CD8-positive, alpha-beta memory T cell (primary cell): Measurements from ENCODE around the gene ADPRM. TPM values are rescaled to one million over a fixed set of nuclear protein-coding genes. Genes with fewer than 3 reads are reported as not detected.
A peak's percentile ranks its signal among the peaks of the same experiment; 100 is the strongest.

ENCODE experiments used
- CTCF ChIA-PET: fragments of 350-600 bp; sonication (Branson Sonifier 250); formaldehyde crosslinking; loops from one replicate; lab custom pipeline; 2021; ENCODE audit warnings: antibody characterized with exemption; lab: Charles Lee
- POLR2A ChIA-PET: fragments of 350-600 bp; sonication (Branson Sonifier 250); formaldehyde crosslinking; loops from one replicate; lab custom pipeline; 2021; ENCODE audit warnings: antibody characterized with exemption; lab: Charles Lee
- DNase-seq, 5 donors: peaks; one replicate each; pipeline versions ENCODE4 v3.0.0 to v3.0.0-alpha.2; 2020 to 2022; ENCODE audit warnings: mixed read lengths in 1 of 5
- H3K27ac ChIP-seq: one replicate; pipeline ENCODE4 v1.7.0; 2013; ENCODE audit warnings: low read depth, mild to moderate bottlenecking, low read length, moderate library complexity
- H3K27me3 ChIP-seq: 2 replicates; pipeline ENCODE4 v1.7.0; 2013; ENCODE audit warnings: low read length, mild to moderate bottlenecking; ENCODE audit not compliant: insufficient read depth, poor library complexity, severe bottlenecking
- H3K36me3 ChIP-seq: 2 replicates; pipeline ENCODE4 v1.7.0; 2013; ENCODE audit warnings: mild to moderate bottlenecking, low read length, moderate library complexity; ENCODE audit not compliant: insufficient read depth
- H3K4me1 ChIP-seq: 2 replicates; pipeline ENCODE4 v1.7.0; 2013; ENCODE audit warnings: mild to moderate bottlenecking, low read length, moderate library complexity; ENCODE audit not compliant: insufficient read depth
- H3K4me3 ChIP-seq: 2 replicates; pipeline ENCODE4 v1.7.0; 2013; ENCODE audit warnings: mild to moderate bottlenecking, low read length
- H3K9me3 ChIP-seq: 2 replicates; pipeline ENCODE4 v1.7.0; 2013; ENCODE audit warnings: mild to moderate bottlenecking, low read length
- H3K27ac Mint-ChIP-seq, 8 donors: one replicate each; pipeline ENCODE4 v1.8.0; 2020 to 2021; ENCODE audit warnings: mixed read lengths in 8 of 8, mild to moderate bottlenecking in 6 of 8, inconsistent platforms in 3 of 8, moderate library complexity in 3 of 8
- H3K27me3 Mint-ChIP-seq, 2 donors: one replicate each; pipeline ENCODE4 v1.8.0; 2020 to 2021; ENCODE audit warnings: mixed read lengths in 2 of 2, mild to moderate bottlenecking in 1 of 2, moderate library complexity in 1 of 2
- H3K36me3 Mint-ChIP-seq, 3 donors: one replicate each; pipeline ENCODE4 v1.8.0; 2020 to 2021; ENCODE audit warnings: mixed read lengths in 3 of 3, inconsistent platforms in 1 of 3, mild to moderate bottlenecking in 1 of 3
- H3K4me1 Mint-ChIP-seq, 3 donors: one replicate each; pipeline ENCODE4 v1.8.0; 2020 to 2021; ENCODE audit warnings: mixed read lengths in 3 of 3, inconsistent platforms in 1 of 3, mild to moderate bottlenecking in 1 of 3
- H3K4me3 Mint-ChIP-seq, 7 donors: one replicate each; pipeline ENCODE4 v1.8.0; 2020 to 2021; ENCODE audit warnings: mixed read lengths in 7 of 7, mild to moderate bottlenecking in 6 of 7, moderate library complexity in 4 of 7, inconsistent platforms in 2 of 7
- H3K9me3 Mint-ChIP-seq, 5 donors: one replicate each; pipeline ENCODE4 v1.8.0; 2020 to 2022; ENCODE audit warnings: mixed read lengths in 5 of 5, mild to moderate bottlenecking in 3 of 5, moderate library complexity in 2 of 5, inconsistent platforms in 1 of 5
- polyA plus RNA-seq: library from polyadenylated mRNA; unstranded; fragments of 300-500 nt; fragmentation: Illumina TruSeq; gene quantifications from one replicate; pipeline ENCODE4 v1.2.3, GENCODE V29; 2021
- total RNA-seq, 2 experiments: library from RNA; stranded (reverse); gene quantifications; one replicate each; pipeline ENCODE4 v1.2.3, GENCODE V29; 2021

Gene ADPRM
- total and polyA plus RNA-seq, 3 experiments from 2014 or later: 9.8 to 27.3 (median 10.0) TPM

DNA sequence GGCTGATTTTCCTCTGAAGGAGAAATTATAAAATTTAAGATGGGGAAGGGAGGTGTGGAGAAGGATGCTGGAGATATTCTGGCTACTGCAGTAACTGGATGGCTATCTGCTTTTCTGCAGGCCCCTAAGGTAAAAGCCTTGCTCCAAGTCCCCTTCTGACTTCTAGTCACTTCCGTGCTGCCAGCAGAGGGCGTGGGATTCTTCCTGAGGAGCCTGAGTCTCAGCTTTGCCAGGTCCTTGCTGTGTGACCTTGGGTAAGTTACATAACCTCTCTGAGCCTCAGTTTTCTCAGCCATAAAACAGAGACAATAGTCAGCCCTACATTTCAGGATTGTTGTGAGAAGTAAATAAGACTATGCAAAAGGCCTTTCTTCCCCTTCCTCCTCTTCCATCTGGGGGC lies 56.7 kb downstream of the ADPRM start:
- H3K4me3 Mint-ChIP-seq: no peak overlapping the region

DNA sequence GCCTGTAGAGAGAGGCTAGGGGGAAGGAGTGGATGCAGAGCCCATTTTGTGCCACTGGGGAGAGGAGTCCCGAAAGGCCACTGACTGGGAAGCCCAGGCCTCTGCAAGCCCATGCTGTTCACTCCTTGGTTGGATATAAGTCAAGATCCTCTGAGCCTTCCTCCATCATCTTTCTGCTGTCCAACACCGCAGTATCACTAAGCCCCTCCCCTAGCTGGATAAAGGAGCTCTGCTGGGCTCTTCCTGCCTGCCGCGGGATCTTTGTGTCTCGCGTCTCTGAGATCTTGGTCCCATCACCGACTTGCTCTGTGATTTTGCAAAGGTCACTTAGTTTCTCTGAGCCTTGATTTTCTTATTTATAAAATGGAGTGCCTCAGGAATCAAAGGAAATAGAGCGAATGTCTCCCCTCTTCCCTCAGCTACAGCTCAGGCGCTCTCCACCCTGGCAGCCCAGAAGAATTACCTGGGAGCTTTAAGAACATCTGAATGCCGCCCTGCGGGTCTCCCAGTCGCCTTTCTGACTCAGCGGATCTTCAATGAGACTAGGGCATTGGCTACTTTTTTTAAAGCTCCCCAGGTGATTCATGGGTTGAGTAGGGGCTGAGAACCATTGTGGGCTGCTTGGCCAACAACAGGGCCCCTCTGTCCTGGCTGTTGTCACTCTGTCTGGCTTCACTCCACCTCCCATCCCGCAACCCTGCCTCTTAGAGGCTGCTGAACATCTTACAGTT lies 57.6 kb downstream of the ADPRM start:
- Histone ChIP-seq H3K9me3 (no peaks in the 10 kb centered on the region), H3K36me3 (no peaks in the 10 kb centered on the region), H3K4me1 (no peaks in the 10 kb centered on the region), H3K4me3 (no peak overlapping the region), H3K27me3 (no peaks in the 10 kb centered on the region), H3K27ac (no peak overlapping the region)
- Mint-ChIP-seq H3K4me1 (no peaks in the 10 kb centered on the region), H3K27me3 (peaks cover 0 to 3% of the 10 kb centered on the region in 2 donors), H3K27ac (peak overlapping the region in 1 of 8 donors; percentile 72), H3K4me3 (no peak overlapping the region), H3K9me3 (no peaks in the 10 kb centered on the region), H3K36me3 (no peaks in the 10 kb centered on the region)
- DNase-seq: no peak
- POLR2A ChIA-PET: no interaction called here
- CTCF ChIA-PET: interaction anchor here (0.8 to 1.7 kb wide), 3 partner anchors 15 to 110 kb away, joined by 3 to 4 read pairs (median 3); no protein-coding TSS in a partner anchor

More for the DNA sequence above, 56.7 kb downstream of the ADPRM start:
- no peaks in the 10 kb centered on the region for H3K4me1 Mint-ChIP-seq
- POLR2A ChIA-PET: no interaction called here
- H3K9me3 ChIP-seq: no peaks in the 10 kb centered on the region
- H3K36me3 Mint-ChIP-seq: no peaks in the 10 kb centered on the region
- DNase-seq: no peak
- H3K9me3 Mint-ChIP-seq: no peaks in the 10 kb centered on the region
- no peak overlapping the region for H3K4me3 ChIP-seq
- no peaks in the 10 kb centered on the region for H3K36me3 ChIP-seq
- CTCF ChIA-PET: interaction anchor here (0.8 to 1.7 kb wide), 3 partner anchors 14 to 109 kb away, joined by 3 to 4 read pairs (median 3); no protein-coding TSS in a partner anchor
- no peak overlapping the region for H3K27ac ChIP-seq
- peaks cover 3 to 7% of the 10 kb centered on the region in 2 donors for H3K27me3 Mint-ChIP-seq
- H3K4me1 ChIP-seq: no peaks in the 10 kb centered on the region
- no peaks in the 10 kb centered on the region for H3K27me3 ChIP-seq
- peak overlapping the region in 1 of 8 donors; percentile 23 for H3K27ac Mint-ChIP-seq

DNA sequence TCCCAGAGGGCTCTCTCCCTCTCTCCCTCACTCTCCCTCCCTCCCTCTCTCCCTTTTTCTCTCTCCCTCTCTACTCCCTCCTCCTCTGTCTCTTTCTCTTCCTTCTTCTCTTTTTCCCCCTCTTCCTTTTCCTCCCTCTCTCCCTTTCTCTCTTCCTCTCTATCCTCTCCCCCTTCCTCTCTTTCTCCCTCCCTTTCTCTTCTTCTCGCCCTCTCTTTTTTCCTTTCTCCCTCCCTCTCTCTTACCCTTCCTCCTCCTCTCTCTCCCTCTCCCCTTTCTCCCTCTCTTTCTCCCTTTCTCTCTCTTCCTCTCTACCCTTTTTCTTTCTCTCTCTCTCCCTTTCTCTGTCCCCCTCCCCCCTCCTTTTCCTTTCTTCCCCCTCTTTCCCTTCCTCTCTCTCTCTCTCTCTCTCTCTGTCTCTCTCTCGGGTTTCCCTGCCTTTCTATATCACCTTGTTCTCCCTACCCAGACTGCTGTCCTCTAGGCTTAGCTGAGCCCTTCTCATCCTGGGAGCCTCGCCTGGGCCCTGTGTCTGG lies 58.3 kb downstream of the ADPRM start:
- CTCF ChIA-PET: interaction anchor here (1.3 kb wide), 1 partner anchor 110 kb away, joined by 4 read pairs; no protein-coding TSS in a partner anchor
- no peaks in the 10 kb centered on the region for H3K9me3 ChIP-seq
- Mint-ChIP-seq H3K27me3 (peaks cover 0 to under 1% of the 10 kb centered on the region in 2 donors), H3K4me1 (no peaks in the 10 kb centered on the region), H3K9me3 (no peaks in the 10 kb centered on the region), H3K4me3 (no peak overlapping the region), H3K27ac (no peak overlapping the region), H3K36me3 (no peaks in the 10 kb centered on the region)
- no peaks in the 10 kb centered on the region for H3K27me3 ChIP-seq
- POLR2A ChIA-PET: no interaction called here
- H3K36me3 ChIP-seq: no peaks in the 10 kb centered on the region
- H3K27ac ChIP-seq: no peak overlapping the region
- H3K4me3 ChIP-seq: no peak overlapping the region
- no peak for DNase-seq
- no peaks in the 10 kb centered on the region for H3K4me1 ChIP-seq

DNA sequence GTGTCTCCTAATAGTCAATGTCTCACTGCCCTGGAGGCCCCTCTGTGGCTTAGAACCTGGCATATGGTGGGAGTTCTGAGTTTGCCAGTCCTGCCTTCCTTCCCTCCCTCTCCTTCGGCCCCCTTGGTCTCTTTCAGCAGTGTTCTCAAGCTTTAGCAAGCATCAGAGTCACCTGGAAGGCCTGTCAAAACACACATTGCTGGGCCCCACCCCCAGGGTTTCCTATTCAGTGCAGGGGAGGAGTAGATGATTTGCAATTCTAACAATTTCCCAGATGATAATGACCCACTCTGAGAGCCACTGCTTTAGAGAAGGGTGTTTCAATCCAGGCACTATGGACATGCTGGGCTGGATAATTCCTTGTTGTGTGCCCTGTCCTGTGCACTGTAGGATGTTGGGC lies 58.8 kb downstream of the ADPRM start:
- Histone ChIP-seq H3K4me3 (no peak overlapping the region), H3K4me1 (no peaks in the 10 kb centered on the region), H3K9me3 (no peaks in the 10 kb centered on the region), H3K36me3 (no peaks in the 10 kb centered on the region), H3K27me3 (no peaks in the 10 kb centered on the region), H3K27ac (no peak overlapping the region)
- ChIA-PET CTCF (no interaction called here), POLR2A (no interaction called here)
- Mint-ChIP-seq H3K27me3 (no peaks in the 10 kb centered on the region), H3K36me3 (no peaks in the 10 kb centered on the region), H3K4me1 (no peaks in the 10 kb centered on the region), H3K9me3 (no peaks in the 10 kb centered on the region), H3K27ac (no peak overlapping the region), H3K4me3 (no peak overlapping the region)
- DNase-seq: no peak

DNA sequence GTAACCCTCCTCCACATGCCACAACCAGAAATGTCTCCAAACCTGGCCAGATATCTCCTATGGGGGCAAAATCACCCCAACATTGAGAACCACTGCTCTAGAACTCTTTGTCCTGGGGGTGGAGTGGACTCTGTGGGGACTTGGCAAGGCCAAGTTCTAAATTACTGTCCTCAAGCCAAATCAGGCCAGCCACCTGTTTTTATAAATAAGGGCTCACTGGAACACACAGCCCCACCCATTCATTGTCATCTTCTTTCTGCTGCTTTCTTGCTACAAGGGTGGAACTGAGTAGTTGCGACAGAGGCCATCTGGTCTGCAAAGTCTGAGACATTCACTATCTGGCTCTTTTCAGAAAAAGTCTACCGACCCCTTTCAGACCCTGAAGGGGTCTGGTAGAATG lies 59.2 kb downstream of the ADPRM start:
- Mint-ChIP-seq H3K27me3 (peaks cover 0 to under 1% of the 10 kb centered on the region in 2 donors), H3K27ac (peak overlapping the region in 1 of 8 donors; percentile 32), H3K4me1 (no peaks in the 10 kb centered on the region), H3K9me3 (no peaks in the 10 kb centered on the region), H3K4me3 (no peak overlapping the region), H3K36me3 (no peaks in the 10 kb centered on the region)
- no peak for DNase-seq
- Histone ChIP-seq H3K27me3 (no peaks in the 10 kb centered on the region), H3K4me1 (no peaks in the 10 kb centered on the region), H3K4me3 (no peak overlapping the region), H3K27ac (no peak overlapping the region), H3K36me3 (no peaks in the 10 kb centered on the region), H3K9me3 (no peaks in the 10 kb centered on the region)
- ChIA-PET CTCF (no interaction called here), POLR2A (no interaction called here)

DNA sequence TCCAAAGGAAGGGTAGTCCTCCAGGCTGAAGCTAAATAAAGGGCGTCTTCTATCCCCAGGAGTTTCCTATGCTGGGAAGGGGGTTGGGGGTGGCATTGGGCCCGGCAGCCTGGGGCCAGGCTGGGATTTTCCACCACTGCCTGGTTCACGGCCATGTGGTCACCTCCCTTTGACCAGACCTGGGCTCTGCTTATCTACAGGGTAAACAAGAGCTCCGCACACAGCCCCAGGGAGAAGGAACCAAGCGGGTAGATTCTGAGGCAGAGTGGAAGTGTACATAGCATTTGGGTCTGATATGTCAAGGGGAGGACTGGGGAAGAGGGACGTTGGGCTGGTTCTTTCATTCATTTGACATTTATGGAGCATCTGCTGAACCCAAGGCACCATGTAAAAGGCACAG lies 59.7 kb downstream of the ADPRM start:
- H3K27ac Mint-ChIP-seq: peak overlapping the region in 1 of 8 donors; percentile 32
- DNase-seq: no peak
- ChIA-PET POLR2A (no interaction called here), CTCF (interaction anchor here (1.5 kb wide), 1 partner anchor 88 kb away, joined by 6 read pairs; no protein-coding TSS in a partner anchor)
- peaks cover 0 to 4% of the 10 kb centered on the region in 2 donors for H3K27me3 Mint-ChIP-seq
- no peaks in the 10 kb centered on the region for H3K9me3 Mint-ChIP-seq
- Histone ChIP-seq H3K27me3 (no peaks in the 10 kb centered on the region), H3K27ac (no peak overlapping the region), H3K4me1 (no peaks in the 10 kb centered on the region), H3K9me3 (no peaks in the 10 kb centered on the region), H3K4me3 (no peak overlapping the region), H3K36me3 (no peaks in the 10 kb centered on the region)
- no peaks in the 10 kb centered on the region for H3K36me3 Mint-ChIP-seq
- no peak overlapping the region for H3K4me3 Mint-ChIP-seq
- H3K4me1 Mint-ChIP-seq: no peaks in the 10 kb centered on the region

DNA sequence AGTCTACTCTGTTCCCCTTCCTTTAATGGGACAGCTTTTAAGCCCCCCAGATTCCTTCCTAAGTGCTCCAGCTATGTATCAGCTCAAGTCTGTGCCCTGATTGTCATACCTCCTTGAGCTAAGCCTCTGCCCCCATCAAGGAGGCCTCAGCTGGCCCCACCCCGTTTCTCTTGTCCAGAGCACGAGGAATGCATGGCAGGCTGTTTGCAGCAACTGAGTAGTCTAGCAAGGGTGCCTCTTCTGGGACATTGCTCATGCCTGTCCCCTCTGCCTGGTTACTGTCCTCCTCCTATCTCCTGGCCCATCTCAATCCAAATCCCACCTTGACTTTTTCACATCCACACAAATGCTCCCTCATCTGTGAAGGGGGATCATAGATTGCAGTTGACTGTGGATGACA lies 60.3 kb downstream of the ADPRM start:
- H3K27ac ChIP-seq: no peak overlapping the region
- no peaks in the 10 kb centered on the region for H3K36me3 ChIP-seq
- no peaks in the 10 kb centered on the region for H3K27me3 ChIP-seq
- H3K27ac Mint-ChIP-seq: no peak overlapping the region
- no peak overlapping the region for H3K4me3 ChIP-seq
- CTCF ChIA-PET: interaction anchor here (1.5 kb wide), 1 partner anchor 87 kb away, joined by 6 read pairs; no protein-coding TSS in a partner anchor
- H3K27me3 Mint-ChIP-seq: peaks cover 0 to 4% of the 10 kb centered on the region in 2 donors
- H3K4me3 Mint-ChIP-seq: no peak overlapping the region
- H3K4me1 Mint-ChIP-seq: no peaks in the 10 kb centered on the region
- POLR2A ChIA-PET: no interaction called here
- H3K4me1 ChIP-seq: no peaks in the 10 kb centered on the region
- no peak for DNase-seq
- no peaks in the 10 kb centered on the region for H3K9me3 ChIP-seq
- no peaks in the 10 kb centered on the region for H3K9me3 Mint-ChIP-seq
- no peaks in the 10 kb centered on the region for H3K36me3 Mint-ChIP-seq

DNA sequence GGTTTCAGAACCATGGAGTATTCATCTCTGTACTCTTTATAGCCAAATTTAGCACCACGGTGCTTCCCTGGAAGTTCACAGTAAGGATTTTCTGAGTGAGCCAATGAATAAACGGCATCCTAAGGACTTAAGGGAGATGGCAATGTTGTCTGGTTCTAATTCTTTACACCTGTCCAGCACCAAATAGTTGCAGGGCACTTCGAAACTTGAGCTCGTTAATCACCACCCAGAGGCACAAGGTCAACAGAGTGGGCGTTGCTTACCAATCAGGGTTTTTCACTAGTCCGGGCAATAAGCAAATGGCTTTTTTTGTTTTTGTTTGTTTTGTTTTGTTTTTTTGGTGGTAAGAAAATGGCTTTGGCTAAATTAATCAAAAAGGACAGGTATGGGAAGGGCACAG lies 60.7 kb downstream of the ADPRM start:
- Histone ChIP-seq H3K36me3 (no peaks in the 10 kb centered on the region), H3K9me3 (no peaks in the 10 kb centered on the region), H3K27ac (no peak overlapping the region), H3K4me3 (no peak overlapping the region), H3K27me3 (no peaks in the 10 kb centered on the region), H3K4me1 (no peaks in the 10 kb centered on the region)
- peak overlapping the region in 1 of 8 donors; percentile 12 for H3K27ac Mint-ChIP-seq
- no peaks in the 10 kb centered on the region for H3K36me3 Mint-ChIP-seq
- H3K27me3 Mint-ChIP-seq: peaks cover 0 to 4% of the 10 kb centered on the region in 2 donors
- no peaks in the 10 kb centered on the region for H3K4me1 Mint-ChIP-seq
- CTCF ChIA-PET: interaction anchor here (1.5 kb wide), 1 partner anchor 87 kb away, joined by 6 read pairs; no protein-coding TSS in a partner anchor
- POLR2A ChIA-PET: no interaction called here
- no peak for DNase-seq
- no peaks in the 10 kb centered on the region for H3K9me3 Mint-ChIP-seq
- no peak overlapping the region for H3K4me3 Mint-ChIP-seq
